Ovary (tissue), 3 donors: ENCODE results near the gene DAP.

Source experiments
- CTCF ChIP-seq, 3 donors: fragments of 450-650 bp in 2 of 3; fragments of 200-600 bp in 1 of 3; IDR thresholded peaks; one replicate each; pipeline versions ENCODE4 v1.5.1 to v1.8.0; 2016 to 2022; ENCODE audit warnings: antibody characterized with exemption in 3 of 3, mild to moderate bottlenecking in 1 of 3
- POLR2A ChIP-seq: fragments of 450-650 bp; IDR thresholded peaks from one replicate; pipeline ENCODE4 v1.6.1; 2017; ENCODE audit warnings: antibody characterized with exemption, mild to moderate bottlenecking, moderate library complexity
- donor health status: DM: no; HTN: no; CAD: no.

- TF ChIP-seq CTCF (IDR thresholded peaks at IDR 0.05) (no peak), POLR2A (no peak)
These were observed 27.3 kb upstream of the DAP start for GRCh38 chr5:10788358-10788757.
